SU-DHL-6 (cell line): ENCODE data around the gene MT1E.

Source experiments
- H2AFZ ChIP-seq: fragments of 200-600 bp; sonication (generic); 2 replicates; pipeline ENCODE4 v1.6.1; 2014; ENCODE audit warnings: low read depth, mild to moderate bottlenecking, moderate library complexity, mixed read lengths, antibody characterized with exemption, low read length; ENCODE audit not compliant: severe bottlenecking
- H3F3A ChIP-seq: fragments of 200-600 bp; shearing (Covaris generic); 2 replicates; pipeline ENCODE4 v1.6.0; 2016; ENCODE audit warnings: antibody characterized with exemption, mild to moderate bottlenecking; ENCODE audit not compliant: insufficient read depth
- H3K27ac ChIP-seq: fragments of 200-600 bp; sonication (generic); 2 replicates; pipeline ENCODE4 v1.5.1; 2016; ENCODE audit warnings: low read depth, mild to moderate bottlenecking, low read length, moderate library complexity, mixed read lengths
- H3K27me3 ChIP-seq: fragments of 200-600 bp; sonication (generic), shearing (Covaris generic); 2 replicates; pipeline ENCODE4 v1.6.0; 2014; ENCODE audit warnings: mild to moderate bottlenecking, low read length
- H3K36me3 ChIP-seq: fragments of 200-600 bp; sonication (generic); 2 replicates; pipeline ENCODE4 v1.6.1; 2014; ENCODE audit warnings: mild to moderate bottlenecking, low read length, mixed read lengths
- H3K4me2 ChIP-seq: fragments of 300-600, 200-600 bp; shearing (Covaris generic), sonication (generic); 2 replicates; pipeline ENCODE4 v1.6.0; 2014; ENCODE audit warnings: low read length, low read depth, mild to moderate bottlenecking; ENCODE audit not compliant: poor library complexity, severe bottlenecking
- H3K4me3 ChIP-seq: fragments of 200-600 bp; sonication (generic); 2 replicates; pipeline ENCODE4 v1.5.1; 2014; ENCODE audit warnings: antibody characterized with exemption, low read length, mild to moderate bottlenecking, mixed read lengths; ENCODE audit not compliant: insufficient read depth, poor library complexity, severe bottlenecking
- H3K79me2 ChIP-seq: fragments of 200-600 bp; sonication (generic); 2 replicates; pipeline ENCODE4 v1.6.1; 2014; ENCODE audit warnings: mild to moderate bottlenecking, low read length, moderate library complexity; ENCODE audit not compliant: insufficient read depth
- H3K9ac ChIP-seq: fragments of 200-600 bp; sonication (generic); 2 replicates; pipeline ENCODE4 v1.7.0; 2014; ENCODE audit warnings: mild to moderate bottlenecking, low read length
- H3K9me2 ChIP-seq: fragments of 200-600 bp; sonication (generic); replicated peaks from 2 replicates; pipeline ENCODE4 v1.6.1; 2014; ENCODE audit warnings: low read length; ENCODE audit not compliant: insufficient read depth
- H3K9me3 ChIP-seq: fragments of 200-600 bp; sonication (generic); 2 replicates; pipeline ENCODE4 v1.6.1; 2014; ENCODE audit warnings: low read length, mixed read lengths; ENCODE audit not compliant: insufficient read depth
- H4K20me1 ChIP-seq: fragments of 200-600 bp; sonication (generic); 2 replicates; pipeline ENCODE4 v1.6.1; 2014; ENCODE audit warnings: low read depth, mild to moderate bottlenecking, antibody characterized with exemption, low read length, moderate library complexity, mixed read lengths
- EZH2phosphoT487 ChIP-seq: fragments of 200-600 bp; sonication (generic), shearing (Covaris generic); conservative IDR thresholded peaks from 2 replicates; pipeline ENCODE4 v1.6.1; 2018; ENCODE audit warnings: mild to moderate bottlenecking, antibody characterized with exemption, low read length, moderate library complexity, mixed read lengths
- TF ChIP-seq, protein P1 (sequence below): fragments of 200-600 bp; sonication (generic); IDR thresholded peaks from one replicate; pipeline ENCODE4 v1.5.1; 2017; ENCODE audit warnings: antibody characterized with exemption, mild to moderate bottlenecking, low read length, moderate library complexity; ENCODE audit not compliant: insufficient read depth, poor library complexity, severe bottlenecking

MT1E gene

DNA sequence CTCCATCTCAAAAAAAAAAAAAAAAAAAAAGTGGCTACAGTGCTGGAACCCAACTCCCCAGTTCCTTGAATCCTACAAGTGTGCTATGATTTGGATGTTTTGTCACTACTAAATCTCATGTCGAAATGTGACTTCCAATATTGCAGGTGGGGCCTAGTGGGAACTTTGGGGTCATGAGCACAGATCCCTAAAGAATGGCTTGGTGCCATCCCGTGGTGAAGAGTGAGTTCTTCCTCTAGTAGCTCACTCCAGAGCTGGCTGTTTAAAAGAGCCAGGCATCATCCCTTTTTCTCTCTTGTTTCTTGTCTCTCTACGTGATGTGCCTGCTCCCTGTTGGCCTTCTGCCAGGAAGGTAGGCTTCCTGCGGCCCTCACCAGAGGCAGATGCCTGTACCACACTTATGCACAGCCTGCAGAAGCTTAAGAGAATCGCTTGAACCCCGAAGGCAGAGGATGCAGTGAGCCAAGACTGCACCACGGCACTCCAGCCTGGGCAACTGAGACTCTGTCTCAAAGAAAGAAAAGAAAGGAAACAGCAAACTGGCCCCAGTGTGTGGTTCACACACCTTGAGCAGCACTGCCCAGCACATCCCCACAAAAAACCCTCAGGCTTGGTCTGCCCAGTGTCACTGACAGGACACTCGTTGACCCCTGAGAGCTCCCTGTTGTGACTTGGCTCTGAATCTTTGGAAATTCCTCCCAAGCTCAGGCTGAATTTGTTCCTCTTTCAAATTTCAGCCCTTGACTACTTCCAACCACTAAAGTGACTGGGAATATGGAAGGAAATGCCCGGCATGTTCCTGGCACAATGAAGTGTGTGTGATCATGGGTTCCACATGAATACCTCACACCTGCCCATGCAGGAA is 3.1 kb downstream of the MT1E start:
- H3K36me3 ChIP-seq, result no peaks in the 10 kb centered on the region
- no peaks in the 10 kb centered on the region for H3K9me3 ChIP-seq
- no peak overlapping the region for H3K9ac ChIP-seq
- H3K79me2 ChIP-seq, result no peaks in the 10 kb centered on the region
- TF ChIP-seq, protein P1, sequence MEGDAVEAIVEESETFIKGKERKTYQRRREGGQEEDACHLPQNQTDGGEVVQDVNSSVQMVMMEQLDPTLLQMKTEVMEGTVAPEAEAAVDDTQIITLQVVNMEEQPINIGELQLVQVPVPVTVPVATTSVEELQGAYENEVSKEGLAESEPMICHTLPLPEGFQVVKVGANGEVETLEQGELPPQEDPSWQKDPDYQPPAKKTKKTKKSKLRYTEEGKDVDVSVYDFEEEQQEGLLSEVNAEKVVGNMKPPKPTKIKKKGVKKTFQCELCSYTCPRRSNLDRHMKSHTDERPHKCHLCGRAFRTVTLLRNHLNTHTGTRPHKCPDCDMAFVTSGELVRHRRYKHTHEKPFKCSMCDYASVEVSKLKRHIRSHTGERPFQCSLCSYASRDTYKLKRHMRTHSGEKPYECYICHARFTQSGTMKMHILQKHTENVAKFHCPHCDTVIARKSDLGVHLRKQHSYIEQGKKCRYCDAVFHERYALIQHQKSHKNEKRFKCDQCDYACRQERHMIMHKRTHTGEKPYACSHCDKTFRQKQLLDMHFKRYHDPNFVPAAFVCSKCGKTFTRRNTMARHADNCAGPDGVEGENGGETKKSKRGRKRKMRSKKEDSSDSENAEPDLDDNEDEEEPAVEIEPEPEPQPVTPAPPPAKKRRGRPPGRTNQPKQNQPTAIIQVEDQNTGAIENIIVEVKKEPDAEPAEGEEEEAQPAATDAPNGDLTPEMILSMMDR, result no peak
- no peak for TF ChIP-seq EZH2phosphoT487
- no peak overlapping the region for H2AFZ ChIP-seq
- no peaks in the 10 kb centered on the region for H4K20me1 ChIP-seq
- H3K4me3 ChIP-seq, result no peak overlapping the region
- H3F3A ChIP-seq, result no peaks in the 10 kb centered on the region
- no peak overlapping the region for H3K27ac ChIP-seq
- H3K4me2 ChIP-seq, result no peak overlapping the region
- H3K27me3 ChIP-seq, result no peaks in the 10 kb centered on the region
- H3K9me2 ChIP-seq, result no peaks in the 10 kb centered on the region

- Histone ChIP-seq H2AFZ (no peak overlapping the region), H3K79me2 (no peaks in the 10 kb centered on the region), H3K9me2 (no peaks in the 10 kb centered on the region), H3K9me3 (no peaks in the 10 kb centered on the region), H3K9ac (no peak overlapping the region), H4K20me1 (no peaks in the 10 kb centered on the region), H3K4me2 (no peak overlapping the region), H3F3A (no peaks in the 10 kb centered on the region), H3K4me3 (no peak overlapping the region), H3K27ac (no peak overlapping the region), H3K27me3 (no peaks in the 10 kb centered on the region), H3K36me3 (no peaks in the 10 kb centered on the region)
- TF ChIP-seq, protein P1, result no peak
- no peak for TF ChIP-seq EZH2phosphoT487
Observed at GRCh38 chr16:56629531-56629930, 4.0 kb downstream of the MT1E start.

DNA sequence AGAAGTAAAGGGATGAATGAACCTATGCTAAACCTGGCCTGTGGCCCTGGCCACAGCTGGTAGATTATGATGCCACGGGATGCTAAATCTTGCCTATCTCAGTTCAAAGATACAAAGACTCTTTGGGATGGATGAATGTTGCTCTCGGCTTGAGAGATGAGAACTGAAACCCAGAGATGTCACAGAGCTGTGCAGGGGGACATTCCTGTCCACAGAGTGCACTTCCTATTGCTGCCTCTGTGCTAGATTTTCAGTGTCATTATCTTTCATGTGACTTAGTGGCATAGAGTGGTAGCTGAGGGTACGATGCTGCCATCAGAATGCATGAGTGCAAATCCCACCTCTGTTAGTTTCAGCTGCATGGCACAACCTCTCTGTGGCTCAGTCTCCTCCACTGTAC is 4.6 kb downstream of the MT1E start:
- H3K9ac ChIP-seq, result no peak overlapping the region
- TF ChIP-seq, protein P1, result no peak
- TF ChIP-seq EZH2phosphoT487, result no peak
- no peaks in the 10 kb centered on the region for H3K9me2 ChIP-seq
- no peaks in the 10 kb centered on the region for H3K27me3 ChIP-seq
- H3K4me2 ChIP-seq, result no peak overlapping the region
- no peak overlapping the region for H3K4me3 ChIP-seq
- H2AFZ ChIP-seq, result no peak overlapping the region
- no peaks in the 10 kb centered on the region for H3K36me3 ChIP-seq
- no peak overlapping the region for H3K27ac ChIP-seq
- H3K79me2 ChIP-seq, result no peaks in the 10 kb centered on the region
- no peaks in the 10 kb centered on the region for H3K9me3 ChIP-seq
- no peaks in the 10 kb centered on the region for H3F3A ChIP-seq
- no peaks in the 10 kb centered on the region for H4K20me1 ChIP-seq
